GM19372 (cell line): ENCODE results near the gene RET.
"Not testable (repeated sequence)": the region's sequence is repeated elsewhere in the genome, so short reads cannot be mapped to it uniquely, and the experiment has no call there.

Experiments
- ATAC-seq: cut with Tn5 transposase; IDR thresholded peaks from one replicate; pipeline ENCODE4 v1.9.1; 2021; ENCODE audit warnings: mild to moderate bottlenecking, low read depth, moderate library complexity; ENCODE audit not compliant: unreplicated experiment

RET gene

DNA sequence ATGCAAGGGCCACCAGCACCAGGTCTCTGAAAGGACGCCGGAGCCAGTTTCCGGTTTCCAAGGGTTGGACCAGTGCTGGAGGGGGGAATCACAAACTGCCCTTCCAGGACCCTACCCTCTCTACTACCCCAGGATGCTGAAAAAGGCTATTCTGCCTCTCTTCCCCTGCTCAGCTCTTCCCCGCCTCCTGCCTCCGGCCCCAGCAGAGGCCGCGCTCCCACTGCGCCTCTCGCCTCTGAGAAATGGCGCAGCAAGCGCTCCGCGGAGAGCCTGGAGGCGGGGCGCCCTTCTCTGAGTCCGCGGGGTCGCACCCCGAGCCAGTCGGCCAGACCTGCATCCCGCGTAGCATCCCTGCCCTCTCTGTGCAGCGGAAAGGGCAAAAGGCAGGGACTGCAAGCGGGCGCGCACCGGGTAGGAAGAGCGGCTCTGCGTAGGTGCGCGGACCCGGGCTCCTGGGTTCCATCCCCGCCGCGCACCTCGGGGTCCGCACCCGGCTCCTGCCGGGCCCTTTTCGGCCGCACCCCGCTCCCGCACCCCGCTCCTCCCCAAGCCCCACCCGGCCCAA is 476 bp upstream of the RET start:
- no peak for ATAC-seq

DNA sequence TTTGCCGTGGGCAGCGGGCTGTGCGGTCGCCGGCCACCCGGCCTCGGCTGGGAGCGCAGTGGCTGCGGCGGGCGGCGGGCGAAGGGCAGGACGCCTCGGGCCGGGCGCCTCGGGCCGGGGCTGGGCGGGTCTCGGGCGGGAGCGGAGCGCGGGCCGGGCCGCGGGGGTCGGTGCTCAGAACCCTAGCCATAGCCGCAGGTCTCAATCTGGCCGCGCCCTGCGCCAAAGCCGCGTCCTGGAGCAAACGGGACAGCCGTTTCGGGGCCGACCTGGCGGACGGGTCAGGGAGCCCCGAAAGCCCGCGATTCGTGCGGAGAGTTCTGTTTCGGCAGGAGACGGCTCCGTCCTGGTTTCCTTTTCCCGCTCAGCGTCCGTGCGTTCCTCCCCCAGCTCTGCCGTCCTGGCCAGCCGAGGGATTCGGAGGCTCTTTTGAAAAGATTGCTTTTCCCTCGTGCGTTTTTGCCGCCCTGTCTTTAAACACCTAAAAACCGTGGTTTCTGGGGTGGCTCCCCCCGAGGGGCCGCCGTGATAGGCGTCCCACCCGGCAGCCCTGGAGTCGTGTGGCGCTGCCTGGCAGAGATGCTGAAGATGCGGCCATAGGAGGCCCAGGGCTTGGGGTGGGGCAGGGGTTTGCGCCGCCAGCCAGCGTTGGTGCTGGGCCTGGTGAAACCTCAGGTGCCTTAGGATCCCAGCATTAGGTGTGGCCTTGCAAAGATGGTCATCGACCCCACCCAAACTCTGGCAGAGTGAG is 727 bp downstream of the RET start:
- no peak for ATAC-seq

DNA sequence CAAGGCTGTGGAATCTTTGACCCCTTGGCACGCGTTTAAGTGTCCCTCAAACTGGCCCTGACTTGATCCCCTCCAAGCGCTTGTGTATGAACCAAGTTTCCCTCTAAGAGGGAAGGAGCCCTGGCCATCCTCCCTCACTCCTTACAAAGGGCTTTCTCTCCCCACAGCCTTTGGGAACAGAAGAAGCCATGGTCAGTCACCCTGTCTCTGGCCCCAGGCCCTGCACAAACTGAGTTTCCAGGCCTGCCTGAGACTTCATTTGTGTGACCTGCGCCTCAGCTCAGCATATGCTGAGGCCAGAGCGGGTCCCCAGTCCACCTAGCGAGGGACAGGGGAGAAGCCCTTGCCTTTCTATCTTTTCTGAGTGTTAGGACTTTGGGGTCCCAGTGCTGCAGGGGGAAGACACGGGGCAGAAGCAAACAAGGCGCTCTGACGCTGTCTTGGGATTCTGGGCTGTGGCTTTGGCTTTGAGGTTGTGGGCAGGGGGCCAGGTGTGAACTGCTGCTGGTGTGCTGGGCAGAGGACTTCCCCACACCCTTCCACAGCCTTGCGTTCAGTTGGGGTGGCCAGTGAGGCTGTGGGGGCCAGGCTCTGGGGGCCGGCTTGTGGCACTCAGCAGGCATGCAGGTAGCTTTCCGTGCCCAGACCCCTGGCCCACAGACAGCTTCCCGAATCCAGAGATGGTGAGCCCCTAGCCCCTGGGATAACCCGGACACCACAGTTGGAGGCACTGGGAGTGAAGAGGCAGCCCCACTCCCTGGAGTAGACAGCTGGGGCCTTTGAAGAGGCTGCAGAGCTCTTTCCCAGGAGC is 1.5 kb downstream of the RET start:
- no peak for ATAC-seq

DNA sequence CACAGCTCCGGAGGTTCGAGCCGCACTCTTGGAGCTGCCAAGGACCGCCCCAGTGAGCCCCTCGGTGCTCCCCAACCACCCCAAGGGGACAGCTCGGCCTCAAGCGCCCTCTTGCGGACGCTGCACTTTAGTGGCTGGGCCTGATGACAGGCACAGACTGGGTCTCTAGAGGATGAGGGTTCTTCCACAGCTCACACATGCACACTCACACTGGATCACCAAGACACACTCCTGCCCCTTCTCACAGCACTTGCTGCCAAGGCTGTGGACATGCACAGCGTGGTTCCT is 2.1 kb downstream of the RET start:
- ATAC-seq: no peak

DNA sequence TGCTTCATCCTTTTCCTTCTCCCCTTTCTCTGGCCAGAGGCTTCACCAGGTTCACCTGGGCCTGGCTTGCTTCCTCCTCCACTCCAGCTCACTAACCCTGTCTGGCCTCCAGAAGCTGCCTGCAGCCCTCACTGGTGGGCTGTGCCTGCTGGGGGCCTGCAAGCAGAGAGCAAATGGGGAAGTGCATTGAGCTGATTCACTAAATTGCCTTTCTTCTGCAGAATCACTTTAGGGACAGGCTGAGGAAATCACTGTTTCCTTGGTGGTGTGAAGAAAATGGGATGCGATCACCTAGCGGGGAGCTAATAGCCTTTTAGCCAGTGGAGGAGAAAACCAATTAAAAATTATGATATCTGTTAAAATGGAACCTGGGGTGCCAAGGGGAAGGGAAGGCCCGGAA is 3.0 kb downstream of the RET start:
- ATAC-seq: no peak

DNA sequence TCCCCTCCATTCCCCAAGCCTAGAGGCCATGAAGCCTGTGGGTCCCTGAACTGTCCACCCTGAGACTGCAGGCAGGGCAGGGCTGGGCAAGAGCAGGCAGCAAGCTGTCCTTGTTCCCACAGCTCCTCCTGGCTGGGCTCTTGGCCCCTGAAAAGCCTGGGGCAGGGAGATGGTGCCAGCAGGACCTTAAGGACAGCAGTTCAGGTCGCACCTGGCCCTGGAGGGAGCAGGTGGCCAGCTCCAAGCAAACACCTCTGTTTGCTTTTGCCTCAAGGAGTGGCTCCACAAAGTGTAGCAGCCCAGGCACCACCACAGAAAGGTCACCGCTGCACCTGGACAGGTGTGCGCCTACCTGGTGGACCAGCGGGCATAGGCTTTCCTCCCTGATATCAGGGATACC is 5.2 kb downstream of the RET start:
- no peak for ATAC-seq

DNA sequence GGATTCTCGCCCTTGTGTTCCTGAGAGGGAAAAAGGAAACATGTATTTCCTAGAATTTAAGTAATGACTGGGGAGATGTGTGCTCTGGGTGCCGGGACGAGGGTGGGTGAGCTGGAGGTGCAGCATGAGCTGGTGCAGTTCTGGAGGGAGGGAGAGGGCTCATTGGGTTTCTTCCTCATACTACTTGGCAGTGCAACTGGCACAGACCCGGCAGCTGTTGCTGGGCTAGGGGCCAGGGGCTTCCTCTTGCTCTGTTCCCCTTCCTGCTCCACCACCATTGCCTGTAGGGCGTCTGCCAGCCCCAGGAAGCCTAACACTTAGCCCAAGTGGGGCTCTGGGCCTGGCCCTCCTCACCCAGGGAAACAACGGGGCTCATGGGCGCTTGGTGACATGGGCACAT is 5.9 kb downstream of the RET start:
- no peak for ATAC-seq

DNA sequence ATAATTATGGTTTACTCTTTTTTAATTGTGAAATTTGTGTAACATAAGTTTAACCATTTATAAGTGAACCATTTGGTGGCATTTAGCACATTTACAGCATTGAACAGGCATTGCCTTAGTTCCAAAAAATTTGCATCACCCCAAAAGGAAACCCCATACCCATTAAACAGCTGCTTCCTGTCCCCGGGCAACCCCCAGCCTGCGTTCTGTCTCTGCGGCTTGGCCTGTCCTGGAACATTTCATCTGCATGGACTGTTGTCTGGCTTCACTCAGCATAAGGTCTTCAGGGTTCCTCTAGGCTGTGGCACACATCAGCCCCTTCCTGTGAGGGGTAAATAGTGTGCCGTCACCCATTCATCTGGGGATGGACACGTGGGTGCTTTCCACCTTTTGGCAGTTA is 6.9 kb downstream of the RET start:
- ATAC-seq: no peak

DNA sequence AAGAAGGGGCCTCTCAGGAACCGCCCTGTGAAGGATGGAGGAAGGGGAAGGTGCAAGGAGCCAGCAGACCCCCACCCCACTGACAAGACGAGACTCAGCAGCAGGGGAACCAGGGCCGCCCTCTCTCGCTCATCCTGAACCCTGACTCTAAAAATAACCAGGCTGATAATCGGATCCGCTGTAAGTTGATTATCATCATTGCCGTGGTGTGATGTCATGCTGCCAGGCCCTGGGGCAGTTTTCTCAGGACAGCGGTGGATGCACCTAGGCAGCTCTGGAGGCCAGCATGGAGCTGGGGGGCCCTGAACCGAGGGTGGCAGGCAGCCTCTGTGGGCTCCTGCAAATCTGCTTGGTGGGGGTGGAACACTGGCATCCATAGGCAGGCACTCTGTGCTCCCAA is 7.9 kb downstream of the RET start:
- no peak for ATAC-seq

DNA sequence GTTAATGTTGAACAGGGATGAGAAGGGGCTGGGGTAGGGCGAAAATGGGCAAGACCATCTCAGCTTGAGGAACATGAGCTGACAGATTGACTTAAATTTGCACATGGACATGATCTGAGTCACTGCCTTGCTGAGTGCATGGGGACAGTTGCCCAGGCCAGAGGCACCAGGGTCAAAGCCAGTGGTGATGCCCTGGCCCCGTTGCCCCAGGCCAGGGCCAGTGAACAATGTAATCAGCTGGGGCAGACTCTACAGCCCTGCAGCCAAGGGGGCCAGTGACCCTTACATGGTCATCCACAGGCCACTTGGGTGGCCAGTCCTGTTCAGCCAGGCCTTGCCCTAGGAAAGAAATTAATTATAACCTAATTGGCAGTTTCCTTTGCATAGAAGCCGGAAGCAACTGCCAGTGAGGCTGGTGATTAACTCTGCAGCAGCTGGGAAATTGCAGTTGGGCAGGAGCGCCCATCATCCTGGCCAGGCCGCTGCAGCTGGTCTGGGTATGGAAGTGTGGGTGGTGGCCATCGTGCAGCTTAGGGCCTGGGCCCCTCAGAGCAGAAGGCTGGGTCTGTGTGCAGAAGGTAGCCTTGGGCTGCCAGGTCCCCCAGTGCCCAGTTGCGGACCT is 9.6 kb downstream of the RET start:
- ATAC-seq: no peak

DNA sequence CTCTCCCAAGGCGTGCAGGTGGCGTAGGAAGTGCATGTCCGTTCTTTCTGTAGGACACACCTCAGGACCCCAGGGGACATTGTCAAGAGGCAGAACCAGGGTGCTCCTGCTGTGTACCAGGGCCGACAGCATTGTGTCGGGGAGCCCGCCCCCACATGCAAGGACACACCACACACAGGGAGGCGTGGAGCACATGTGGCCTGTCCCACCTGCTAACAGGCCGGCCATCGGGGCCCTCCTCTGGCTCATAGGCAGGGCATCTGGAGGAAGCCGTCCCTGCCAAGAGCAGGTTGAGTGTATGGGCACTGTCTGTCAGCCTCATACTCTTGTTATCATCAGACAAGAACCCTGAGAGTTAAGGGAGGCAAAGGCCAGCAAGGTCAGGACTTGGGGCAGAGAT is 12.7 kb downstream of the RET start:
- no peak for ATAC-seq

DNA sequence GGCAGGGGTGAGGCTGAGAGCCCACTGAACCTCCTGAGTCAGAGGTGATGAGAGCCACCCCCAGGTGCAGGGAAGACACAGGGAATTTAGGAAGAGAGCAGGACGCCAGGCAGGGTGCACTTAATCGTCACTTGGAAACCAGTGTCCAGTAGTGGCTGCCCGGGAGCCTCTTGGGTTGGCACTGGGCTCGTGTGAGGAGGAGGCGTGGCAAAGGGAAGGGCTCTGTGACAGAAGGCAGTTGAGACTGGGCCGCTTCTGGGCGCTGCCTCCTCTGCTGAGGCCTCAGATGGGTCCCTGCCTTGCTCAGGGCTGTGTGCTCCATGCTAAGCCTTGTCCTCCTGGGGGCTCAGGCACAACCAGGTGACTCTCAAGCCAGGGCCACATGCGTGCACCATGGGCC is 13.3 kb downstream of the RET start:
- no peak for ATAC-seq

DNA sequence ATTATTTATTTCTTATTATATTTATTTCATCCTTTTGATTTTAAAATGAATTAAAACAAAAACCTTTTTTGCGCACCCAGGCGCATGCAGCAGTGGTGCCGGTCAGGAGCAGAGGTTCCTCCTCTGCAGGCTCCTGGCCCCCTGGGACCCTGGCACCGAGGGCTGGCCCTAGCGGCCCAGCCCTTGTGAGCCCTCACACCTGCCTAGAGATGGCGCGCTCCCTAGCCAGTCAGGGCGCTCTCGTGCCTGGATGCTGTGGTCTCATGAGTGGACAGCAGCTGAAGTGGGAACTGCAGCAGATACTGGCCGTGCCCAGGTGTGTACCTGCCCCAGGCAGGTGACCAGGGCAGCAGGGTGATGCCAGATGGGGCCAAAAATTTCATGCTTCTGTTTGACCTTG is 13.8 kb downstream of the RET start:
- ATAC-seq: no peak

DNA sequence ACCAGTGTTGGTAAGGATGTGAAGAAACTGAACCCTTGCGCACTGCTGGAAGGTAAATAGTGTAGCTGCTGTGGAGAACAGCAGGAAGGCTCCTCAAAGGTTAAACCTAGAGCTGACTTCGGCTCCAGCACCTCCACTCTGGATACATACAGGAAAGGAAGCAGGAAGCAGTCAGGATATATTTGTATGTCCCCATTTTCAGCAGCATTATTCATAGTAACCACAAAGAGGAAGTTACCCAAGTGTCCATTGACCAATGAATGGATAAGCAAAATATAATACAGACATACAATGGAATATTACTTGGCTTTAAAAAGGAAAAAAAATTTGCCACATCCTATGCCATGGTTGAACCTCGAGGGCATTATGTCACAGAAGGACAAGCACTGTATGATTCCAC is 15.0 kb downstream of the RET start:
- no peak for ATAC-seq

DNA sequence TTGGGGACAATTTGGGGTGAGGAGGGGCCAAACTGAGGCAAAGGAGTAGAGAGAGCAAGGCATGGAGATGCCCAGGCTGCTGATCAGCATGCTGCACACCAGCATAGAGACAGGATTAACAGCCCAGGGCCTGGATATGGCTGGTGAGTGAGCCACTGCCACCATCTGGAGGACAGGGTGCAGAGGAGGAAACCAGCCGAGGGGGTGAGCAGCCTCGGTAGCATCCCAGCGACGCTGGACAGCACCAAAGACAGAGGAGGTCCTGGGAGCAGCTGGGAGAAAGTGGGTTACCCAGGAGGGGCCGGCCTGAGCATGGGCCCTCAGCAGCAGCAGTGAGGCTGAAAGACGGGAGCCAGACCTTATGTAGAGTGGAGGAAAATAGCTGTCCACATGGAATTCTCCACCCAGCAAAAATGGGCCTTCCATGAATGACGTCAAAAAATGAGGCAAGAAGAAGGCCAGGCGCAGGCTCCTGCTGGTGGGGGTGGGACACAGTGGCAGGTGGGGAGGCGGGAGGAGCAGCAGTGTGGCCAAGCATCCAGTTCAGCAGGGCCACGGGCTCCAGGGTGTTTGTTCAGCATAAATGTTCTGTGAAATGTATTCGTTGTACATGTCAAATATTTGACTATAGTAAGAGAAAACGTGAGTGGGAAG is 16.7 kb downstream of the RET start:
- no peak for ATAC-seq

DNA sequence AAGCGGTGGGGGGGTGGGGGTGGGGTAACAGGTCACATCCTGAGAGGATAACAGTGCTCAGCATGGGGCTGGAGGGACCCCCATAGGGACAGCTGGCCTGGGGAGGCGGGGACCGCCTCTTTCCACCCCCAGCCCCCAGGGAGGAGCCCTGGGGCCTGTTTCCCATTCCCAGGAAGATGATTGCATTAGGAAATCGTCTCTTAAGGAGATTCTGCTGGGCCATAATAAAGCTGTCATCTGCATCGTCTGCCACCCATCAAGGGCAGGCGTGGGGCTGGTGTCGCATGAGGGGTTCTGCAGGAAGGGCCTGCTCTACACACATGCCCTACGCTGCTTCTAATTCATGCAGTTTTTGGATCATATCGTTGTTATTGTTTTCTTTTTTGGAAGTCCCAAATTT is 17.2 kb downstream of the RET start:
- no peak for ATAC-seq

DNA sequence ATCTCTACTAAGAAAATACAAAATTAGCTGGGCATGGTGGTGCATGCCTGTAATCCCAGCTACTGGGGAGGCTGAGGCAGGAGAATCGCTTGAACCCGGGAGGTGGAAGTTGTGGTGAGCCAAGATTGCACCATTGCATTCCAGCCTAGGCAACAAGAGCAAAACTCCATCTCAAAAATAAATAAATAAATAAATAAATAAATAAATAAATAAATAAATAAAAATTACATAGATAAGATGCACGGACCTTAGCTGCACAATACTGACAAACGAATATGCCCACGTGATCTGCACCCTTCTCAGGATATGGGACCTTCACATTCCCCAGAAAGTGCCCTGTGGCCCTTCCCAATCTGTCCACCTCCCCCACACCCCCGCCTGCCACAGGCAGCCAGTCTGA is 22.5 kb downstream of the RET start:
- not testable (repeated sequence) for ATAC-seq

DNA sequence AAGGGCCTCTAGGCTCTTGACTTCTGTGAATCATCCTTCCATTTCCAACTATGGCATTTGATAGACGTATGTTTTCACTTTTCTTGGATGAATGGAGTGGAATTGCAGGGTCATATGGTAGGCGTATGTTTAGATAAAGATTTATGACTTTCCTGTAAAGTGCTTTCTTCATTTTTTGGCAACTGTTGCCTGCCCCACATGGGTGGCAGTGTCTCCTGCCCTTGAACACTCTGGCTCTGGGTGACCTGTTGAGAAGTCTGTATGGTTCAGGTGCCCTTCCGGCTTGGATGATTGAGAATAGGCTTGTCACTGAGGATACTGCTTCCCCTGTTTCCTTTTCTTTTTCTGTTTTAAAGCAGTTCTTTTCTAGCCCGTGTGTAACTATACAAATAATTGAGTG is 23.1 kb downstream of the RET start:
- ATAC-seq: no peak

DNA sequence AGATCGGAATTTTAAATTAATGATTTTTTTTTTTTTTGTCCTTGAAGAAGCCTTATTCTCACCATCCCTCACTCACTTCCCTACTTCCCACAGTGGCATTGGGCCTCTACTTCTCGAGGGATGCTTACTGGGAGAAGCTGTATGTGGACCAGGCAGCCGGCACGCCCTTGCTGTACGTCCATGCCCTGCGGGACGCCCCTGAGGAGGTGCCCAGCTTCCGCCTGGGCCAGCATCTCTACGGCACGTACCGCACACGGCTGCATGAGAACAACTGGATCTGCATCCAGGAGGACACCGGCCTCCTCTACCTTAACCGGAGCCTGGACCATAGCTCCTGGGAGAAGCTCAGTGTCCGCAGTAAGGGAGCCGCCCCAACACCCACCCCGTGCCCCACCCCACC is 23.5 kb downstream of the RET start:
- ATAC-seq: no peak

DNA sequence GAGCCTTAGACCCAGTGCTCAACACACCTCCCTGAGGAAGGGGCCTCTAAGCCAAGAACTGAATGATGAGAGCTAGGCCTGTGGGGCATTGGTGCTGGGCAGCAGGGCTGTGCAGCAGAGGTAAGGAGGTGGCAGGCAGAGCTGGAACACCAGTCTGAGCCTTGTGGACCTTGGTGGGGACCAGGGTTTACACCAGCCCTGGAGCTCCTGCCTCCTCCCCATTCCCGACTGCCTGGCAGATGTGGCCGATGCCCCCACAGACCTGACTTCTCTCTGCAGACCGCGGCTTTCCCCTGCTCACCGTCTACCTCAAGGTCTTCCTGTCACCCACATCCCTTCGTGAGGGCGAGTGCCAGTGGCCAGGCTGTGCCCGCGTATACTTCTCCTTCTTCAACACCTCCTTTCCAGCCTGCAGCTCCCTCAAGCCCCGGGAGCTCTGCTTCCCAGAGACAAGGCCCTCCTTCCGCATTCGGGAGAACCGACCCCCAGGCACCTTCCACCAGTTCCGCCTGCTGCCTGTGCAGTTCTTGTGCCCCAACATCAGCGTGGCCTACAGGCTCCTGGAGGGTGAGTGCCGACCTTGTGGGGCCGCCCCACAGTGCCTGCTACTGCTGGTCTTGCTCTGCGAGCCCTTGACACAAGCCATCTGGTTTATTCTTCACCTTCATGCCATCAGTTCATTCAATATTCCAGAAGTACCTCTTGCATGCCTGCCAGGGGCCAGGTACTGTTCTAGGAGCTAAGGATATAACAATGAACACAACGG is 25.4 kb downstream of the RET start:
- ATAC-seq: no peak
